C4-2B (cell line): ENCODE results near the gene TRIM62.
"Not testable (repeated sequence)": the region's sequence is repeated elsewhere in the genome, so short reads cannot be mapped to it uniquely, and the experiment has no call there.

Source experiments
- H3K27ac ChIP-seq: fragments of 450-650 bp; 2 replicates; pipeline ENCODE4 v1.5.1; 2017
- CTCF ChIP-seq: fragments of 450-650 bp; conservative IDR thresholded peaks from 2 replicates; pipeline ENCODE4 v1.5.1; 2017; ENCODE audit warnings: mild to moderate bottlenecking
- ZFX ChIP-seq: fragments of 450-650 bp; IDR thresholded peaks from 2 replicates; pipeline ENCODE4 v1.6.1; 2017

Gene TRIM62

GRCh38 chr1:33131191-33131590 lies 50.7 kb downstream of the TRIM62 start:
- no peak overlapping the region for H3K27ac ChIP-seq
- TF ChIP-seq ZFX (no peak), CTCF (no peak)

- TF ChIP-seq ZFX = no peak
- TF ChIP-seq CTCF = no peak
- H3K27ac ChIP-seq = no peak overlapping the region
Observed at GRCh38 chr1:33130297-33130696, 51.5 kb downstream of the TRIM62 start.

- TF ChIP-seq CTCF (no peak), ZFX (no peak)
- H3K27ac ChIP-seq = no peak overlapping the region
Observed at GRCh38 chr1:33128781-33129180, 53.1 kb downstream of the TRIM62 start.

GRCh38 chr1:33127001-33127823 lies 54.6 kb downstream of the TRIM62 start:
- TF ChIP-seq CTCF = peak; percentile 99
- TF ChIP-seq ZFX = no peak
- peak overlapping the region; percentile 89 for H3K27ac ChIP-seq

- H3K27ac ChIP-seq = peak overlapping the region; percentile 89
- TF ChIP-seq ZFX = no peak
- no peak for TF ChIP-seq CTCF
Observed at GRCh38 chr1:33126411-33127000, 55.3 kb downstream of the TRIM62 start.

- H3K27ac ChIP-seq = not testable (repeated sequence)
Observed at GRCh38 chr1:33124647-33125046, 57.2 kb downstream of the TRIM62 start.

GRCh38 chr1:33123266-33123665 lies 58.6 kb downstream of the TRIM62 start:
- no peak for TF ChIP-seq CTCF
- TF ChIP-seq ZFX = no peak
- no peak overlapping the region for H3K27ac ChIP-seq
